Hematopoietic multipotent progenitor cell treated with erythropoietin and hydrocortisone succinate and interleukin-3 and kit ligand, for 8 days (in vitro differentiated cells): ENCODE data around the gene STUB1.

Experiments
- DNase-seq: peaks from one replicate; pipeline ENCODE4 v3.0.0-alpha.2; 2015

The STUB1 gene

DNA sequence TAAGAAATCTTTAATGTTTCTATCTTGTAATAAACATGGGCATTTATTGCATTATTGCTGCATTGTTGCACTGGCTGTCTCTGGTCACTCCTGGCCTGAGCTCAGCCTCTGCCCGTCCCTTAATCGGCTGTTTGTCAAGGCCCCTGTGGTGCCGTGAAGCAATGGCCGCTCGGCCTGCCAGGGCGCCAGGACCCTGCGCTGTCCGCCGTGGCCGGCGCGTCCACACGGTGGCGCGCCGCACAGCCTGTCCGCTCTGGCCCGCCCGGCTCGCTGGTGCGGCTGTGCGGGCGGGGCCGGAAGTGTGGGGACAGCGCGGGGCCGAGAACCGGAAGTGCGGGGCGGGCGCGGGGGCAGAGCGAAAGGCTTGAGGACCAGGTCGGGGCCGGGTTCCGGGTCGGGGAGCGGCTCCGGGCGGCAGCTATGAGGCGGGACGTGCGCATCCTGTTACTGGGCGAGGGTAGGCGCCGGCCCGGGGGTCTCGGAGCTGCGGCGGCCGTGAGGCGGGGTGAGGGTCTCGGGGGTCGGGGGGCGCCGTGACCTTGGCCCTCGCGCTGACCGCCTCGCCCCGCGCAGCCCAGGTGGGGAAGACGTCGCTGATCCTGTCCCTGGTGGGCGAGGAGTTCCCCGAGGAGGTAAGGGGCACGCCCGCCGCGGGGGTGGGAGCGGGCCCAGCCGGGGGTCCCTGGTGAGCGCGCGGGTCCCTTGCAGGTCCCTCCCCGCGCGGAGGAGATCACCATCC is 12.3 kb upstream of the STUB1 start, which contains the start of gene RHOT2:
TSS of gene RHOT2 (plus strand) at position 353 of the 739 bp plus-strand sequence. CDS start at position 421, 68 bp downstream.
- DNase-seq: peak; percentile 91

DNA sequence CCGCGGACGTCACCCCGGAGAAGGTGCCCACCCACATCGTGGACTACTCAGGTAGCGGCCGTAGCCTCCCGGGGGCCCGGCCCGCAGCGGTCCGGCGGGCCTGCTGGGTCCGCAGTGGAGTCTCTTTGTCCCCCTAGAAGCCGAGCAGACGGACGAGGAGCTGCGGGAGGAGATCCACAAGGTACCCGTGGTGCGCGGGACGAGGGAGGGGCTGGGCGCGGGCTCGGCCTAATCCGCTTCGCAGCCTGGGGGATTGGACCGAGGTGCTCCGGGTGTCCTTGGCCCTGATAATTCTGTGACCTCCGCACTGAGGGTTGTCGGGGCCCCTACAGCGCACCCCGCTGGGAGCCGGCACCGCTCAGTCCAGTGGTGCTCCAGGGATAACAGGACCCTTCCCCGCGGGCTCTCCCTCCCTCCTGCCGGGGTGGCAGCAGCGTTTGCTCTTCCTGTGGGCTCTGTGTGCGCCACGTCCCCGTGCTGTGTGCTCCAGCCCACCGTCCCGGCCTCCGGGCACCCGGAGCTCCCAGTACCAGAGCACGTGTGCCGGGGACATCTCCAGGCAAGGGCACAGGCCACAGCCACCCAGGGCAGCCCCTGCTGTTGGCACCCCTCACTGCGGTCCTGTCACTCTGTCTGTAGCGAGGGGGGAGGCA is 11.6 kb upstream of the STUB1 start:
- DNase-seq: no peak

DNA sequence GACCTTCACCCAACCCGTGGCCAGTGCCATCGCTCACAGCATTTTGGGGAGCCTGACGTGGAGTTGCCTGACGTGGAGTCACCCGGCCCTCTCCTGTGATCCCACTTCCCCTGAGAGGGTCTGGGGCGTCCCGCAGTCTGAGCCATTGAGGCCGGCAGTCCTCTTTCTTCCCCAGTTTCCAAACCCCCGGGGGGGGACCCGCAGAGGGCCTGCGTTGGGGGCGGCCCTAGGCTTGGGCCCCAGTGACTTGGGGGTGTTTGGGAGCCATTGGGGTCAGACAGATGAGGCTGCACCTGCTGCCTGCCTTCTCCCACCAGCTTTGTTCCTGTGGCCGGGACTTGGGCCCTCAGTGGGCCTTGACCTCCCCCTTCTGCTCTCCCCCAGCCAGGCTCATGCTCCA is 10.5 kb upstream of the STUB1 start:
- no peak for DNase-seq

- no peak for DNase-seq
Measured at GRCh38 chr16:670485-671352, 9.5 kb upstream of the STUB1 start.

DNA sequence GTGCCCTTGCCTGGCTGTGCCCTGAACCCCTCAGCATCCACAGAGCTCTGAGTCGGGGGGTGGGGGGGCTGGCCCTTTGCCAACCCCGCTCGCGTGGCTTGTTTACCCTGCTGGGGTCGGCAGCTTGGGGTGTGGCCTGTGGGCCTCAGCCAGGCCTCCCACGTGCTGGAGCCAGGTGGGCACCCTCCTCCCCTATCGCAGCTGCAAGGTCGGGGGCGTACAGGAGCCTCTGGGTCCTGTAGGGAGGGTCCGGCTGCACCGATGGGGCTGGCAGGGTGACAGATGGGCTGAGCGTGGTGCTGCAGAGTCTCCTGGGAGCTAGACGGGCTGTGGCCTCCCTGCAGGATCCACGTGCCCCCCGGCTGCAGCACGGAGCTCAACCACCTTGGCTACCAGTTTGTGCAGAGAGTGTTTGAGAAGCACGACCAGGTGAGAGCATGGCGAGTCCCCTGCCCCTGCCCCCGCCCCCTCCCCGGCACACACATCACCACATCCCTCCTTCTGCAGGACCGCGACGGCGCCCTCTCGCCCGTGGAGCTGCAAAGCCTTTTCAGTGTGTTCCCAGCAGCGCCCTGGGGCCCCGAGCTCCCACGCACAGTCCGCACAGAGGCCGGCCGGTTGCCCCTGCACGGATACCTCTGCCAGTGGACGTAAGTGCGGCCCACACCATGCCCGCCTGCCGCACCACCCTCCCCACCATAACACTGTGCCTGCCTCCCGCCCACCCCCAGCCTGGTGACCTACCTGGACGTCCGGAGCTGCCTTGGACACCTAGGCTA is 8.7 kb upstream of the STUB1 start:
- no peak for DNase-seq

- no peak for DNase-seq
Measured at GRCh38 chr16:672371-672770, 7.8 kb upstream of the STUB1 start.

DNA sequence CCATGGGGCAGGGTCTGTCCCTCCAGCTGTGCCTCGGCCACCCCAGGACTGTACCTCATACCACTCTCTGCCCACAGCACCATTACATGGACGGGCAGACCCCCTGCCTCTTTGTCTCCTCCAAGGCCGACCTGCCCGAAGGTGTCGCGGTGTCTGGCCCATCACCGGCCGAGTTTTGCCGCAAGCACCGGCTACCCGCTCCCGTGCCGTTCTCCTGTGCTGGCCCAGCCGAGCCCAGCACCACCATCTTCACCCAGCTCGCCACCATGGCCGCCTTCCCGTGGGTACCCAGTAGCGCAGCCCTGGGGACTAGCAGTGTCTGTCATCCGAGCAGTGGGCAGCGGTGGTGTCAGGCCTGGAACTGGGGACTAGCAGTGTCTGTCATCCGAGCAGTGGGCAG is 7.4 kb upstream of the STUB1 start:
- no peak for DNase-seq

DNA sequence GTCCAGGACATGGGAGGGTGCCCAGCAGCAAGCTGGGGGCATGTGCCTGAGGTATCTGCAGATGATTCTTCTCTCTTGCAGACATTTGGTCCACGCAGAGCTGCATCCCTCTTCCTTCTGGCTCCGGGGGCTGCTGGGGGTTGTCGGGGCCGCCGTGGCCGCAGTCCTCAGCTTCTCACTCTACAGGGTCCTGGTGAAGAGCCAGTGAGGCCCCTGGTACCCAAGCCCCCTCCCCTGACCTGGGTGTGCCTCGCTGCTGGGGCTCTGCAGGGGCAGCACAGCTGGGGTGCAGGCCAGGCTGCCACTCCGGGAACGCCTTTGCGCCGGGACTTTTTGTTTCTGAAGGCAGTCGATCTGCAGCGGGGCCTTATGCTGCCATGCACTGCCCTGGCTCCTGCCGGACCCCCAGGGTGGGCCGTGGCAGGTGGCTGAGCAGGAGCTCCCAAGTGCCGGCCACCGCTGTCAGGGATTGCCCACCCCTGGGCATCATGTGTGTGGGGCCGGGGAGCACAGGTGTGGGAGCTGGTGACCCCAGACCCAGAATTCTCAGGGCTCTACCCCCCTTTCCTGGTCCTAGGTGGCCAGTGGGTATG is 6.7 kb upstream of the STUB1 start:
- DNase-seq: no peak

DNA sequence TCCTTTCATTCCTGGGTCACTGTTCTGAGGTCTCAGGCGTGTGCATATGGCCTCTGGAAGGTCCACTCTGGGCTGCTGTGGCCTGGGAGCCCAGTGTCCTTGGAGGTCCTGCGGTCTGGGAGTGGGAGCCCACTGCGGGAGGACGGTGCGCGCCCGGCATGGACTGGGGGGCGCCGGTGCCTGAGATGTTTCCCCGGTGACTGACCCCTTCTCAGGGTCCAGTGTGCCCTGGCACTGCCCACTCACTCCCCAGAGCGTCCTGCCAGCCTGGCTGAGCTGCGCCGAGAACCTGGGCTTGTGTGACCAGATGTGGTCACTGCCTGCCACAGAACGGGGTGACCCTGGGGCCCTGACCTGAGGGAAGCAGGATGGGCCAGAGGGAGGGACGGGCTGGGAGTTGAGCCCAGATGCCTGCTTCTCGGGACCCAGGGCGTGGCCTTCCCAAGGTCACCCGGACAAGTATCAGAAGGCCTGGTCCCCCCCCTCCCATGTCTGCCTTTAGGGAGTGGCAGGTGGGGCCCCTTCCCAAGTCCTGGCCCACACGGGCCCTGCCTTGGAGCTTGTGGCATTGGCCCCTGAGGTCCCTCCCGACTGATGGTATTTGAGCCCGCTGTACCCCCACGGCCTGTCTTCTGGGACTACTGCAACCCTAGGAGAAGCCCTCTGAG is 5.9 kb upstream of the STUB1 start:
- no peak for DNase-seq

- peak; percentile 22 for DNase-seq
Measured at GRCh38 chr16:674968-675883, 5.0 kb upstream of the STUB1 start, which contains the start of gene RHBDL1. TSS of gene RHBDL1 (plus strand) at chr16:675671. CDS start at chr16:675791, 120 bp downstream.

GRCh38 chr16:675884-676564 is 4.2 kb upstream of the STUB1 start:
- no peak for DNase-seq

DNA sequence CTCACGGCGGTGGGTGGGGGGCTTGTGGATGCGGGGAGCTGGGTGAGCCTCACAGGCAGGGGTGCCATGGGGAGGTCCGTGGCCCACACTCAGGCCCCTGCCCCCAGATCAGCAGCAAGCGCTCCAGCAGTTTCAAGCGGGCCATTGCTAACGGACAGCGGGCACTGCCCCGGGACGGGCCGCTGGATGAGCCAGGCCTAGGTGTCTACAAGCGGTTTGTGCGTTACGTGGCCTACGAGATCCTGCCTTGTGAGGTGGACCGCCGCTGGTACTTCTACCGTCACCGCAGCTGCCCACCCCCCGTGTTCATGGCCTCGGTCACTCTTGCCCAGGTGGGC is 3.7 kb upstream of the STUB1 start:
- DNase-seq: no peak

- DNase-seq: no peak
Measured at GRCh38 chr16:676913-677312, 3.3 kb upstream of the STUB1 start.

DNA sequence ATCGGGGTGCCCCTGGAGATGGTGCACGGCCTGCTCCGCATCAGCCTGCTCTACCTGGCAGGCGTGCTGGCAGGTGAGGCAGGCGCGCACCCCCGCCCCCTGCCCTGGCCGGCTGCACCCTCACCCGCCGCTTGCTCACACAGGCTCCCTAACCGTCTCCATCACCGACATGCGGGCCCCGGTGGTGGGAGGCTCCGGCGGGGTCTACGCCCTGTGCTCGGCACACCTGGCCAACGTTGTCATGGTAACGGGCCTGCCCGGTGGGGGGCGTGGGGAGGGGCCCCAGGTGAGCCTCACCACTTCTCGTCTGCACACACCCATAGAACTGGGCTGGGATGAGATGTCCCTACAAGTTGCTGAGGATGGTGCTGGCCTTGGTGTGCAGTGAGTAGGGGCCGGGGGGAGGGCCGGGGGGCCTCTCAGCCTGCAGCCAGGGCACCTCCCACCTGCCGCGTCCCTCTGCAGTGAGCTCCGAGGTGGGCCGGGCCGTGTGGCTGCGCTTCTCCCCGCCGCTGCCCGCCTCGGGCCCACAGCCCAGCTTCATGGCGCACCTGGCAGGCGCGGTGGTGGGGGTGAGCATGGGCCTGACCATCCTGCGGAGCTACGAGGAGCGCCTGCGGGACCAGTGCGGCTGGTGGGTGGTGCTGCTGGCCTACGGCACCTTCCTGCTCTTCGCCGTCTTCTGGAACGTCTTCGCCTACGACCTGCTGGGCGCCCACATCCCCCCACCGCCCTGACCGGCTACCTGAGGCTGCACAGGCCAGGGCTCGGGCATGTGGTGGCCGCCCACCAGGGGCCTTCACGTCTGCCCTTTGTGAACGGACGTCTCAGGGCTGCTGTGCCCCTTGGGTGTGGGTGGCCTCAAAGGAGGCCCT is 2.7 kb upstream of the STUB1 start:
- no peak for DNase-seq

DNA sequence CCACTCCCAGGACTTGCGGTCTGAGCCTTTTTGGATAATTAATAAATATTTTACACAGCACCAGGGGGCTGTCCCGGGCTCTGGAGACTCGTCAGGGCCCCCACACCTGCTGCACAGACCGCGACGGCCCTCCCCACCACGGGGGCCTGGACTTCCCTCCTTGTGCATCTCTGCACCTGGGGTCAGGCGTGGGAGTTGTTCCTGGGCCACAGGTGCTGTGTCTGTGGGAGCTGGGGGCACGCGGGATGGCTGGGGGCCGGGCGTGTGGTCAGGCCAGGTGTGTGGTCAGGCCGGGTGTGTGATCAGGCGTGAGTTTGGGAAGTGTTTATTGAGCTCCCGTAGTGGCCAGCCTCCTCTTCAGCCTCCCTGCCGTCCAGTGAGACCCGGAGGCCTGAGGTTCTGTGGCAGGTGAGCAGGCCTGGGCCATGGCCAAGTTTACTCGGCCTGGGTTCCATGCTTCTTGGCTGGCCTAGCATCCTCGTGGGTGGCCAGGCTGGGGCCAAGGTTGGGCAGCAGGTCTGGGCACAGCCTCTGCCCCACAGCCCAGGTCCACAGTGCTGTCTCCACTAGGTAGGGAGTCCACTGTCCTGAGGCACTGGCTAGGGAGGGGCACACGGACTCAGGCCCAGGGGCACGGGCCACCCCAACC is 1.9 kb upstream of the STUB1 start:
- DNase-seq: no peak

- peak; percentile 84 for DNase-seq
Measured at GRCh38 chr16:678858-679813, 1.1 kb upstream of the STUB1 start.

- DNase-seq: no peak
Measured at GRCh38 chr16:680625-680945, 375 bp downstream of the STUB1 start.
